GM12874 (cell line): ENCODE results near the gene MAPKAPK2.

Source experiments
- TF ChIP-seq, protein P1 (sequence below): IDR thresholded peaks from 2 replicates; pipeline ENCODE4 v1.5.1; 2011; ENCODE audit warnings: low read depth, mild to moderate bottlenecking, control low read depth, low read length, moderate library complexity; ENCODE audit not compliant: insufficient read depth

Gene MAPKAPK2

DNA sequence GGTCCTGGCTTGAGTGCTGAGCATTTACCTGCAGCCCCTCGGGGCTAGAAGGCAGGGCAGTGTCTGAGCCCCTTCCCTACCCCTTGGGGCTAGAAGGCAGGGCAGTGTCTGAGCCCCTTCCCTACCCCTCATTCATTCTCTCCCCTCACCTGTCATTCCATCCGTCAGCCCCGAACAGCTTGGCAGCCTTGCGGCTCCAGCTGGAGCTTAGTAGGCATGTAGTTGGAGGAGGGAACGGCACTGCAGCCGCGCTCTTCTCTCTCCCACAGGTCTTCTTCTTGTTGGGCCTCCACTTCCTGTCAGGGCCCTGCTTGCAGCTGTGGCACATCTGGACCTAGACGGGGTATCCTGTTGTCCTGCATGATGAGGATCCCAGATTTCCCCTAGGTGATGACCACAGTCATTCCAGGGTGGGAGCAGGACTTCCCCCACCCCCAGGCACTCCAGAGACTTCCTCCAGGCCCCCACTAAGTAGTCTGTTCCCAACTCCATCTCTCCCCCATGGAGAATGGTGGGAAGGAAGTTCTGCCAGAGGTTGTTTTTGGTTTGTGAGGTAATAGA, 22.2 kb downstream of the MAPKAPK2 start:
- TF ChIP-seq, protein P1, sequence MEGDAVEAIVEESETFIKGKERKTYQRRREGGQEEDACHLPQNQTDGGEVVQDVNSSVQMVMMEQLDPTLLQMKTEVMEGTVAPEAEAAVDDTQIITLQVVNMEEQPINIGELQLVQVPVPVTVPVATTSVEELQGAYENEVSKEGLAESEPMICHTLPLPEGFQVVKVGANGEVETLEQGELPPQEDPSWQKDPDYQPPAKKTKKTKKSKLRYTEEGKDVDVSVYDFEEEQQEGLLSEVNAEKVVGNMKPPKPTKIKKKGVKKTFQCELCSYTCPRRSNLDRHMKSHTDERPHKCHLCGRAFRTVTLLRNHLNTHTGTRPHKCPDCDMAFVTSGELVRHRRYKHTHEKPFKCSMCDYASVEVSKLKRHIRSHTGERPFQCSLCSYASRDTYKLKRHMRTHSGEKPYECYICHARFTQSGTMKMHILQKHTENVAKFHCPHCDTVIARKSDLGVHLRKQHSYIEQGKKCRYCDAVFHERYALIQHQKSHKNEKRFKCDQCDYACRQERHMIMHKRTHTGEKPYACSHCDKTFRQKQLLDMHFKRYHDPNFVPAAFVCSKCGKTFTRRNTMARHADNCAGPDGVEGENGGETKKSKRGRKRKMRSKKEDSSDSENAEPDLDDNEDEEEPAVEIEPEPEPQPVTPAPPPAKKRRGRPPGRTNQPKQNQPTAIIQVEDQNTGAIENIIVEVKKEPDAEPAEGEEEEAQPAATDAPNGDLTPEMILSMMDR = no peak

DNA sequence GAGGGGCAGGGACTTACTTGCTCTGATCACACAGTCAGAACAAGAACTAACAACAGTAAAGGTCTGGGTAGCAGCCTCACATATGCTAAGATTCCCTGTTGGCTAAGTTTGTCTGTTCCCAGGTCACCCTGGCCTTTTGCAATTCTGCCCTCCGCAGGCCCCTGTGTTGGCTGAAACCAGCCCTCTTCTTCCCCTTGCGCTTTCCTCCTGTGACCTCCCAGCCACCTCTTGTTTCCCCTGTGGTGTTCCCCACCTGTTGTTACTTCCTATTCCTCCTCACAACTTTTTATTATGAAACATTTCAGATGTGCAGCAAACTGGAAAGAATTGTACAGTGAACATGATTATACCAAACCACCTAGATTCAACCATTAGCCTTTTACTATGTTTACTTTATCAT, 23.4 kb downstream of the MAPKAPK2 start:
- TF ChIP-seq, protein P1 = no peak

DNA sequence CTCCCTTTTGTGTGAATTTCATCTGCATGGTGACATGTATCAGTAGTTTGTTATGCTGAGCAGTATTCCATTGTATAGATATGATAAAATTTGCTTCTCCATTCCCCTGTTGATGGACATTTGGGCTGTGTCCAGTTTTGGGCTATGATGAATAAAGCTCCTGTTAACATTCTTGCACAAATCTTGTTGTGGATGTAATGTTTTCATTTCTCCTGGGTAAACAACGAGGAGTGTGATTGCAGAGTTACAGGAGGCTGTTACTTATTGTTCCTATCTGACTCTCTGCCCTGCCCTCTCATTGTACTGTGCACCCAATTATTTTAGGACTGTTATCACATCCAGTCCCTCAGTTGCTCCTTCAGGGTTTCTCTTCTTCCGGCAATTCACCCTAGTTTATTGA, 24.2 kb downstream of the MAPKAPK2 start:
- TF ChIP-seq, protein P1 = no peak

DNA sequence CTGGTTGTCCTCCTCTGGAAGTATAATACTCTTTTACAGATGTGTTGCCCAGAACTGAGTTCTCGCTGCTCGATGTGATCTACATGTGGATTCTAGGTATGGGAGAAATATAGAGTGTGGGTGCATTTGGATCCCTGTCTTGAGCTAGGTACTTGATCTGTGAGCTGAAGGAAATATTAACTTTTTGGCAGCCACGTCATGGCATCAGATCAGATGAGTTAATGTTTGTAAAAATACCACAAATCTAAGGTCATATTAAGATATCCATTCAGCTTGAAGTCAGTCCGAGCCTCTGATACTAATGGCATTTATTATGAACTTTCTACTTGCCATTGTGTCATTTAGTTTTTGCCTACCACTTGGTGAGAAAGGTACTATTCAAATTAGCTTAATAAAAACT, 24.6 kb downstream of the MAPKAPK2 start:
- TF ChIP-seq, protein P1 = no peak

DNA sequence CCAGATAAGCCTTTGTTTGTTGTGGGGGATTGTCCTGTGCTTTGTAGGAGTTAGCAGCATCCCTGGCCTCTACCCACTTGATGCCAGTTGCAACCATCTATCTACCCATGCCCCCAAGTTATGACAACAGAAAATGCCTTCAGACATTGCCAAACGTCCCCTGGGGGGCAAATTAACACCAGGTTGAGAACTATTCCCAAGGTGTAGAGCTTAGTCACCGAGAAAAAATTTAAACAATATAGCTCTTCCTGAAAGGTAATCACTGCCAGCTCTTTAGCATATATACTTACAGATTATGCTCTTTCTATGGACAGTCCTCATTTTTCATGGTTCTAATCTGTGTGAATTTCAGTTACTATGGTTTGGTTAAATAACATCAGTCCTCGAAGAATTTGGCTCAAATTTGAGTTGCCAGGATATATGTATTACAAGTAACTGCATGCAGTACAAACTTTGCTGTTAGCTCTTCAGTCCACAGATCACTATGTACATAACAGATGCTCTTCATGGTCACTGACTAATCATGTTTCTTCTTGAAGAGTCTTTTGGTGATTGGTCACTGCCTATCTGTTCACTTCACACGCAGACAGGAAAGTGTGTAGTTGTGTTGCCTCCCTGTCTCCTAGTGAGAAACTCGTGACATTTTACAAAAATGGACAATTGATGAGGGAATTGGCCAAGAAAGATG, 25.2 kb downstream of the MAPKAPK2 start:
- TF ChIP-seq, protein P1 = no peak

DNA sequence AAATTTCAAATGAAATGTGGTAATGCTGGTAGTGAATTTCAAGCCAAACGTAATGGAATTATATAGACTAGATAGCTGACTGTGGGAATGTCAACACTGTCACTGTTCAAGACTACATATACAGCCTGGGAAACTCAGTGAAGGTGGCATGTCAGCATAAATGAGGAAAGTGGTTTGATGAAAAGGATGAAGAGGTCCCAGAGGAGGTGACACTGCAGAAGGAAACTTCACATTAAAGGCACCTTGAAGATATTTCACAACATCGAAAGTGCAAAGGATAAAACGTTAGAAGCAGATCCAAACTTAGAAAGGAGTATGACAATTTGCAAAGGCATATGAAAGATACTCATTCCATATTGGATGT, 25.7 kb downstream of the MAPKAPK2 start:
- TF ChIP-seq, protein P1 = no peak

DNA sequence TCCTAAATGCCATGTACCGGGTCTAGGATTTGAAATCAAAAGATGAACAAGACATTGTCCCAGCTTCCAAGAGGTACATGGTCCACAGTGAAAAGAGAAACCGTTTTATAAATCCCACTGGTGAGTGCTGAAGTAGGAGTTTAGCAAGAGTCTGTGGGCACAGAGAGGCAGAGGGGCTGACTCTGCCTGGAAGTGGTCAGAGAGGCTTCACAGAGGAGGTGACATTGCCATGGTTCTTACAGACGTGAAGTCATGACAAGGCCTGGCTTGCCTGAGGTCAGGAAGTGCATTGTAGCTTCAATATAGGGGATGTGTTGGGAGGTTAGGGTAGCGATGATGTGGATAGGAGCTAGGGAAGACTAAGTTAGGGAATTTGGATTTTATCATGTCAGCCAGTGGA, 28.4 kb downstream of the MAPKAPK2 start:
- TF ChIP-seq, protein P1 = no peak
